RWPE1 (cell line): ENCODE data around the gene ELAVL1.

ENCODE experiments used
- CTCF ChIA-PET: fragments of 350-600 bp; sonication (Branson Sonifier 250); formaldehyde crosslinking; extraction: SDS; loops from one replicate; lab custom pipeline; 2021; lab: Yijun Ruan, JAX
- POLR2A ChIA-PET: fragments of 400-600 bp; formaldehyde crosslinking; extraction: SDS; loops from one replicate; lab custom pipeline; 2020; ENCODE audit warnings: antibody characterized with exemption; ENCODE audit not compliant: low non-redundant PET; lab: Yijun Ruan, JAX
- DNase-seq: peaks from one replicate; pipeline ENCODE4 v3.0.0; 2012; ENCODE audit warnings: low spot score
- H3K27ac ChIP-seq: fragments of 450-650 bp; 2 replicates; pipeline ENCODE4 v1.5.1; 2017
- CTCF ChIP-seq: fragments of 450-650 bp; conservative IDR thresholded peaks from 2 replicates; pipeline ENCODE4 v1.5.1; 2017; ENCODE audit warnings: low read depth, mild to moderate bottlenecking

Gene ELAVL1

GRCh38 chr19:7955696-7956095, 49.7 kb downstream of the ELAVL1 start:
- ChIA-PET CTCF (no interaction called here), POLR2A (no interaction called here)
- TF ChIP-seq CTCF, result no peak
- DNase-seq, result no peak
- H3K27ac ChIP-seq, result peak overlapping the region; percentile 46

- H3K27ac ChIP-seq, result peak overlapping the region; percentile 81
- no peak for TF ChIP-seq CTCF
- POLR2A ChIA-PET, result no interaction called here
- DNase-seq, result no peak
- CTCF ChIA-PET, result interaction anchor here (0.7 to 1.8 kb wide), 2 partner anchors 17 to 47 kb away, joined by 4 to 9 read pairs; no protein-coding TSS in a partner anchor
Measured at GRCh38 chr19:7953576-7953975, 51.9 kb downstream of the ELAVL1 start.

GRCh38 chr19:7953060-7953459, 52.4 kb downstream of the ELAVL1 start:
- peak; percentile 37 for DNase-seq
- POLR2A ChIA-PET, result interaction anchor here (1.4 kb wide), 1 partner anchor 9 kb away, joined by 9 read pairs; the partner anchor contains the start of gene TIMM44
- CTCF ChIA-PET, result interaction anchor here (0.6 to 1.8 kb wide), 2 partner anchors 18 to 220 kb away, joined by 3 to 9 read pairs; no protein-coding TSS in a partner anchor
- peak overlapping the region; percentile 81 for H3K27ac ChIP-seq
- no peak for TF ChIP-seq CTCF

- CTCF ChIA-PET, result interaction anchor here (0.7 kb wide), 1 partner anchor 40 kb away, joined by 6 read pairs; no protein-coding TSS in a partner anchor
- H3K27ac ChIP-seq, result peak overlapping the region; percentile 10; the same call in 1 of the 2 replicates
- POLR2A ChIA-PET, result no interaction called here
- DNase-seq, result no peak
- TF ChIP-seq CTCF, result no peak
Measured at GRCh38 chr19:7947939-7948338, 57.5 kb downstream of the ELAVL1 start.

- ChIA-PET POLR2A (interaction anchor here (0.5 to 1.1 kb wide), 6 partner anchors 8 to 219 kb away, joined by 3 to 9 read pairs (median 5); partner anchors contain the start of genes ELAVL1 and MAP2K7), CTCF (interaction anchor here (0.5 to 2.4 kb wide), 18 partner anchors 15 to 887 kb away, joined by 3 to 21 read pairs (median 4); no protein-coding TSS in a partner anchor)
- DNase-seq, result peak; percentile 85
- peak; percentile 81 for TF ChIP-seq CTCF
- peak overlapping the region; percentile 86 for H3K27ac ChIP-seq
Measured at GRCh38 chr19:7944177-7944761, 61.2 kb downstream of the ELAVL1 start.

- peak within 1 kb of the TSS; percentile 86 for H3K27ac ChIP-seq
- ChIA-PET POLR2A (interaction anchor here (0.6 to 1.1 kb wide), 5 partner anchors 9 to 220 kb away, joined by 3 to 9 read pairs (median 6); partner anchors contain the start of genes ELAVL1 and MAP2K7), CTCF (interaction anchor here (0.6 to 2.4 kb wide), 13 partner anchors 14 to 887 kb away, joined by 3 to 21 read pairs (median 4); no protein-coding TSS in a partner anchor)
- DNase-seq, result peak; percentile 99
- TF ChIP-seq CTCF, result no peak
Measured at GRCh38 chr19:7943444-7944176, 61.8 kb downstream of the ELAVL1 start, which contains the start of gene TIMM44. TIMM44 (minus strand) TSS chr19:7943666; CDS start chr19:7943651, 15 bp downstream.
